ENCODE results near the gene MT1B. TPM values are rescaled to one million over a fixed set of nuclear protein-coding genes. Genes with fewer than 3 reads are reported as not detected.

Gene MT1B
- total and polyA plus RNA-seq, 2 of the 4 experiments (the other 2 are of a cell fraction): not detected

- no CpG with 5 or more reads among the region's 7 CpGs for WGBS, 2 experiments (ENCODE audit: extremely low coverage in 2 of 2, insufficient read length in 1 of 2)
- no peaks in the 10 kb centered on the region for H3K36me3 ChIP-seq (ENCODE audit: control insufficient read depth, insufficient read depth, low read length)
- no peak for ATAC-seq (ENCODE audit: low read depth)
- H3K14ac ChIP-seq (replicated peaks; ENCODE audit: low read depth, low read length): no peak overlapping the region
- H2BK120ac ChIP-seq (ENCODE audit: low read depth, low read length): peak overlapping the region; percentile 11; the same call in 1 of the 2 replicates
- H2AFZ ChIP-seq (replicated peaks; ENCODE audit: low read length, poor library complexity): peak overlapping the region; percentile 69
- TF ChIP-seq BHLHE40 (IDR thresholded peaks at IDR 0.05; ENCODE audit: low read depth, low read length) (no peak), FOS (IDR thresholded peaks at IDR 0.05; ENCODE audit: low read depth, low read length) (no peak), CHD1 (IDR thresholded peaks at IDR 0.05; ENCODE audit: low read depth, low read length) (no peak), ELK1 (IDR thresholded peaks at IDR 0.05; ENCODE audit: borderline replicate concordance, low read depth, low read length) (no peak), RCOR1 (IDR thresholded peaks at IDR 0.05; ENCODE audit: insufficient replicate concordance, low read length) (no peak), CEBPB (IDR thresholded peaks at IDR 0.05; ENCODE audit: low read depth, low read length) (no peak), RFX5 (IDR thresholded peaks at IDR 0.05; ENCODE audit: low read depth, low read length) (no peak), USF2 (IDR thresholded peaks at IDR 0.05; ENCODE audit: low read depth, low read length) (no peak), CTCF (conservative IDR thresholded peaks at IDR 0.05; ENCODE audit: low read depth, low read length) (no peak)
- H2AK9ac ChIP-seq (replicated peaks; ENCODE audit: low read depth, low read length, poor library complexity): no peak overlapping the region
- 0 out of 2 replicates have a peak overlapping the region, but pooled peaks have one; percentile 17 for H4K5ac ChIP-seq (ENCODE audit: low read depth, low read length)
- no peaks in the 10 kb centered on the region; the same call in 1 of the 2 replicates for H3K9me1 ChIP-seq (ENCODE audit: insufficient read depth, low read length)
- no peak for DNase-seq
- BruUV-seq (replicated peaks): no TSS peak
- peak overlapping the region; percentile 48; the same call in 1 of the 2 replicates for H2BK20ac ChIP-seq (ENCODE audit: low read depth, low read length)
- CTCF ChIA-PET: interaction anchor here (0.6 to 2.1 kb wide), 22 partner anchors 17 to 369 kb away, joined by 3 to 13 read pairs (median 4); partner anchors contain the start of gene MT2A
- H3K79me1 ChIP-seq (ENCODE audit: low read depth in 1 of 2, low read length in 2 of 2): no peaks in the 10 kb centered on the region
- peak overlapping the region; percentile 49 for H4K91ac ChIP-seq (ENCODE audit: insufficient read depth, low read depth, low read length)
- no peak overlapping the region for H3K4me3 ChIP-seq (ENCODE audit: insufficient read depth, low read depth, low read length)
- in situ Hi-C loops (cut with MboI; ENCODE audit: low sequenced_read_pairs) (loop anchor here (5.0 to 25.0 kb wide), 2 partner anchors 124 to 764 kb away; no protein-coding TSS in a partner anchor), intact Hi-C loops (cut with micrococcal nuclease) (loop anchor here (5.0 kb wide), 2 partner anchors 249 to 759 kb away; partner anchors contain the start of genes NUDT21 and OGFOD1), dilution Hi-C loops (cut with HindIII; ENCODE audit: low sequenced_read_pairs, unreplicated experiment) (no loop called here)
- H3K4me1 ChIP-seq (ENCODE audit: control insufficient read depth, insufficient read depth, low read length): no peaks in the 10 kb centered on the region
- POLR2A ChIA-PET (ENCODE audit: unreplicated experiment): no interaction called here
- H2BK15ac ChIP-seq (ENCODE audit: low read depth, low read length): 0 out of 3 replicates have a peak overlapping the region, but pooled peaks have one; percentile 15
- peak overlapping the region; percentile 48; the same call in 1 of the 2 replicates for H2AK5ac ChIP-seq (ENCODE audit: low read depth, low read length)
- H3K4ac ChIP-seq (ENCODE audit: low read depth, low read length): peak overlapping the region; percentile 45; the same call in 1 of the 2 replicates
- no peaks in the 10 kb centered on the region for H4K20me1 ChIP-seq (ENCODE audit: insufficient read depth, low read length)
- H3K27me3 ChIP-seq (ENCODE audit: control insufficient read depth, insufficient read depth, low read length): peaks cover 2% of the 10 kb centered on the region; the same call in 1 of the 2 replicates
- H2BK5ac ChIP-seq (ENCODE audit: low read depth, low read length, poor library complexity, severe bottlenecking): no peak overlapping the region
- peaks cover 5% of the 10 kb centered on the region for H3K9me3 ChIP-seq (ENCODE audit: control insufficient read depth, insufficient read depth, low read length)
- H3K23ac ChIP-seq (ENCODE audit: low read depth, low read length): no peak overlapping the region
- H3K56ac ChIP-seq (ENCODE audit: extremely low read depth, insufficient read depth, low read length): no peak overlapping the region
- no peak overlapping the region for H3K18ac ChIP-seq (ENCODE audit: low read depth, low read length)
- H4K8ac ChIP-seq (ENCODE audit: low read depth in 2 of 2, low read length in 2 of 2): peak overlapping the region in 1 of 2 experiments; percentile 53; a peak in 1 of 4 replicates
- no peak overlapping the region for H3K27ac ChIP-seq (ENCODE audit: insufficient read depth, low read length)
- H3K9ac ChIP-seq (ENCODE audit: low read depth, low read length): no peak overlapping the region
- H3K4me2 ChIP-seq (ENCODE audit: low read depth, low read length): no peak overlapping the region
Measured at GRCh38 chr16:56701534-56701933, 49.8 kb downstream of the MT1B start.

All from IMR-90 (cell line).